GM18517 (cell line): ENCODE measurements around the gene ERFE.
"Not testable (repeated sequence)": the region's sequence is repeated elsewhere in the genome, so short reads cannot be mapped to it uniquely, and the experiment has no call there.

ENCODE experiments used
- ATAC-seq: cut with Tn5 transposase; IDR thresholded peaks from one replicate; pipeline ENCODE4 v1.9.1; 2021; ENCODE audit warnings: mild to moderate bottlenecking, moderate library complexity; ENCODE audit not compliant: unreplicated experiment

The ERFE gene, protein sequence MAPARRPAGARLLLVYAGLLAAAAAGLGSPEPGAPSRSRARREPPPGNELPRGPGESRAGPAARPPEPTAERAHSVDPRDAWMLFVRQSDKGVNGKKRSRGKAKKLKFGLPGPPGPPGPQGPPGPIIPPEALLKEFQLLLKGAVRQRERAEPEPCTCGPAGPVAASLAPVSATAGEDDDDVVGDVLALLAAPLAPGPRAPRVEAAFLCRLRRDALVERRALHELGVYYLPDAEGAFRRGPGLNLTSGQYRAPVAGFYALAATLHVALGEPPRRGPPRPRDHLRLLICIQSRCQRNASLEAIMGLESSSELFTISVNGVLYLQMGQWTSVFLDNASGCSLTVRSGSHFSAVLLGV

DNA sequence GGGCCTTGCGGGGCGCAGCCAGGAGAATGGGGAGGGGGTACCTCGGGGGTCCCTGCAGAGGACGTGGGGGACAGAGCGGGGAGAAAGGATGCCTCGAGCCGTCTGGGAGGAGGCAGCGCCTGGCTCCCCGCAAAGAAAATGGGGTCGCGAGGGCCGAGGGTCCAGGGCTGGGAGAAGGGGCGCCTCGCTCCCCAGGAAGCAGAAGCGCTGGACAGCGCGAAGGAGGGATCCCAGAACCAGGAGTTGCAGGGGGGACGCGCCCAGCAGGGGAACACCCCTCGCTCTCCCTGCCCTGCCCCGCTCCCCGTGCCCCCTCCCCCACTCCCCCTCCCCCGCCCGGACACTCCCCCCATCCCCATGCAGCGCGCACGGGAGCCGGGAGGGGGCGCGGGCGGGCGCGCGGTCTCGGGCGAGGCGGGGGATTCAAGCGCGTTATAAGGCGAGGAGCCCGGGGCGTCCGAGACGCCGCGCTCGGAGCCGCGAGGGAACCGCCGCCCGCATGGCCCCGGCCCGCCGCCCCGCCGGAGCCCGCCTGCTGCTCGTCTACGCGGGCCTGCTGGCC is at the start of gene ERFE:
TSS of gene ERFE (plus strand) at position 462 of the 562 bp plus-strand sequence. CDS start at position 500, 38 bp downstream.
- ATAC-seq = no peak

DNA sequence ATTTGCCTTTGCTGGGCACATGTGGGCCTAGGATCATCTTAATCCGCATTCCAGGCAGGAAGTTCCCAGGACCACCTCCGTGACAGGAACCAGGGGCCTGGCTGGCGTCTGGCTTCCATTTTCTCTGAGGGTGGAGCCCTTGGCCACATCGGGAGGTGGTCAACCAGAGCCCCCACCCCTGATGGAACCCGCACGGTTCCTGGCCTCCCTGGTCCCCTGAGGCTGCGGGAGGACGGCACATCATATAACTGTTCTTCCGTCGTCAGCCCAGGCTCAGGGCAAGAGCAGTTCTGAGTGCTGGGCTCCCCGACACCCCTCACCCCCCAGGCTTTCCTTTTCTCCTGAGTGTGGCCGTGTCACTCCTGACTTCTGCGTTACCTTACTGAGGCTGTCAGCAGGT is 45.2 kb upstream of the ERFE start:
- ATAC-seq = no peak

DNA sequence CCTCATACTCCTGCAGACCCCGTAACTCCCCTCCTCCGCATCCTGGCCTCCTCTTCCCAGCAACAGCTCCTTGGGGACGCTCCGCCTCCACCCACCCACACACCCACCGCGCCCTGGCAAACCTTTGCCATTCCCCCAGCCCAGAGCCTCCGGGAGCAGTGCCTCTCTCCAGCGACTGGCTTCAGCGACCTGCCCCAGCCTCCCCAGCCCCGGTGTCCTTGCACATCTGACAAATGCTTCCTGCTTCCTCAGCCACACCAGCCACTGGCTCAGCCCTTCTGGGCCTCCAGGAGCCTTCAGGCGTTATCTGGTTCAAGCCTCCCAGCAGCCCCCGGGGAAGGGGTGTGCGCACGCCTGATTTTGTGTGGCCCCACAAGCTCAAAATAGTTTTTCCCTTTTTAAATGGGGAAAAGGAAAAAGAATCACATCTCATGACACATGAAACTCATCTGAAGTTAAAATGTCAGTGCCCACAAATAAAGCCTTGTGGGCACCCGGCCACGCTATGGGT is 44.4 kb upstream of the ERFE start:
- no peak for ATAC-seq

DNA sequence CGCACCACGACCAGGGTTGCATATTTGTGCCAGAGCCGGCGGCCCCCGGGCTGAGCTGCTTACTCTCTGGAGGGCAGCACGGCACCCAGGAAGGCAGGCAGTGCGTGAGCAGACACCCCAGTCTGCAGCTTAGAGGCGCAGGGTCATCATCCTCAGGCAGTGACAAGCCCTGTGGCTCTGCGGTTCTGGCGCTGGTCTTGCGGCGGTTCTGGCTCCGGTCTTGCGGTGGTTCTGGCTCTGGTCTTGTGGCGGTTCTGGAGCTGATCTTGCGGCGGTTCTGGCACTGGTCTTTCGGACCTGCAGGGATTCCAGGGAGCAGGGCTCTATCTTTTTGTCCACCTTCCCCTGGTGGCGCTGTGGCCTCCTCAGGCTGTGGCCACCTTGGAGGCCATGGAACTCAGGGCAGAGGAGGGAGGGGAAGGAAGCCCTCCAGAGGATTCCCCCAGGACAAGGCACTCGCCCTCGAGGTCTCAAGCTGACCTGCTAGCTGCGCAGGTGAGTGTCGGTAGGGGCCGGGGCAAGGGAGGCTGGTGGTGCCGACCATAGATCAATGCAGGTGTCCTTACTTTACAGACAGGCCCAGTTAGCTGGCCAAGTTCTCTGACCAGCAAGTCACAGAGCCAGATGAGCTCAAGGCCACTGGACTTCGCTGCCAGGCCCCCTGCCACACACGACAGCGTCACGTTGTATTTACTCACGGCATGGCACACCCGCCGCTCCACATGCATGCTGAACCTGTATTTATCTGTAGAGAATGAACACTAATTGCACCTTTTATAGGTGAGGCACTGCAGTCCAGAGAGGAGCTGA is 43.7 kb upstream of the ERFE start:
- no peak for ATAC-seq

DNA sequence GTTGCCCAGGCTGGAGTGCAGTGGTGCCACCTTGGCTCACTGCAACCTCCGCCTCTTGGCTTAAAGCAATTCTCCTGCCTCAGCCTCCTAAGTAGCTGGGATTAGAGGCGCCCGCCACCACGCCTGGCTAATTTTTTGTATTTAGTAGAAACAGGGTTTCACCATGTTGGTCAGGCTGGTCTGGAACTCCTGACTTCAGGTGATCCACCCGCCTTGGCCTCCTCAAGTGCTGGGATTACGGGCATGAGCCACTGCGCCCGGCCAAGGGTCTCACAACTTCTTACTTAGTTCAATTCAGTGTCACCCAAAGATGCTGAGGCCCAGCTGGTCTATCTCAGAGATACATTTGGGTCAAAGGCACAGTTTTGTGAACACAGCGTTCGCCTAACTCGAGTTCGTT is 43.1 kb upstream of the ERFE start:
- ATAC-seq = not testable (repeated sequence)

DNA sequence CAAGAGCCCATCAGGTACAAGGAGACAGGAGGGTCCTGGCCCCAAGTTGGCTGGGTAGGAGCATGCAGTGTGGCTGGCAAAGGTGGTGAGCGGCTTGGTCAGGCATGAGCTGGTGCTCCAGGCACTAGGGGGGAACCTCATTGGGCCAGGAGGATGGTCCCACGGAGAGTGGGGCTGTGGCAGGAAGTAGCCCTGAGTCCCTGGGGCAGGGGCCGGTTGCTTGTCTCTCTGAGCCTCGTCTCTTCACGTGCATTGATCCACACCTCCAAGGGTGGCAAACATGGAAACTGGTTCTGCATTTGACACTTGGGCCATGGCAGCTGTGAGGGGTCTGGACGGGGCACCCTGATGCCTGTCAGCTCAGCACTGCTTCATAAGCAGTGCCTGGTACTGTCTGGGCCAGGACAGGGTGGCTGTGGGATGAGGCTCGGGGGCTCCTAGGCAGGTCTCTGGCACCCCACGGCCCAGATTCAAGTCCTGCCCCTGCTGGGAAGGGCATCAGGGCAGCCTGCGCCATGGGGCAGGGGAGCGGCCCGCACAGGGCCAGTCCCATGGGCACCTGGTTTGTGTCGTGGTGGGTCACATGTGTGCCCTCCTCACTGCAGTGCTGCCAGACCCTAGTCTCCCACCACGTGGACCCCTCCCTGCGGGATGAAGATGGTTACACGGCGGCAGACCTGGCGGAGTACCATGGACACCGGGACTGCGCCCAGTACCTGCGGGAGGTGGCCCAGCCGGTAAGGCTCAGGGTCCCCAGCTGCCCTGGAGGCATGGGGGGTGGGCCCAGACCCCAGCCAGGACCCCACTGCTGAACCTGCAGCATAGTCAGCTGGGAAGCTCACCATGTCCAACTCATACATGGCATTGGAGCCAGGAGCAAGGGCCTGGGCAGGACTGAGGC is 42.2 kb upstream of the ERFE start:
- no peak for ATAC-seq

DNA sequence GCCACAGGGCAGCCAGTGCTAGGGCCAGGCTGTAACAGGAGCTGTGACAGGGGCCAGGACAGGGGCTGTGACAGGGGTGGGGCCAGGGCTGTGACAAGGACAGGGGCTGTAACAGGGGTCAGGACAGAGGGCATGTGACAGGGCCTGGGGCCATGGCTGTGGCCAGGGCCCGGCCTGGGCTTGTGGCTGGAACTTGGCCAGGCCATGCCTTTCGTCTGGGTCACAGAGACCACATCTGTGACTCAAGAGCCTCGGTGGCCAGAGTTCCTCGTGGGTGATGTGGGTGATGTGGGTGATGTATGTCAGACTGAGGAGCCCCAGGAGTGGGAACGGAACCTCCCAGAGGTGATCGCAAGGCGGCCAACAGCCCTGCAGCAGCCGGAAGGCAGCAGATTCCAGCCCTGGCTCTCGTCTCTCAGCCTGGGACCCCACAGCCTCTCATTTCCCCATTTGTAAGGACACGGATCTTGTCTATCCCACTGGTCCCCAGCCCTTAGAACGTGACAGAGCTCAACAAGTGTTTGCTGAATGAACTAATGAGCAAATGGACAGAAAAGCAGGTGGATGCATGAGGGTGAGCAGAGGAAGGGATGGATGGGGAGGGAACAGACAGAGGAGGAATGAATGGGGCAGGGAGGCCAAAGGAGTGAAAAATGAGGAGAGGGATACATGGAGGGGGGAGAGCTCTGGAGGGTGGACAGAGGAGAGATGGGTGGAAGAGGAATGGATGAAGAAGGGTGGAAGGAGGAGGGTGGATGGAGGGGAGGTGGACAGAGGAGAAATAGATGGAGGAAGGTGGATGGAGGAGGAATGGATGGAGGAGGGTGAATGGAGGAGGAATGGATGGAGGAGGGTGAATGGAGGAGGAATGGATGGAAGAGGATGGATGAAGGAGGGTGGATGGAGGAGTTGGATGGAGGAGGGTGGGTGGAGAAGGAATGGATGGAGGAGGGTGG is 41.3 kb upstream of the ERFE start:
- ATAC-seq = no peak

DNA sequence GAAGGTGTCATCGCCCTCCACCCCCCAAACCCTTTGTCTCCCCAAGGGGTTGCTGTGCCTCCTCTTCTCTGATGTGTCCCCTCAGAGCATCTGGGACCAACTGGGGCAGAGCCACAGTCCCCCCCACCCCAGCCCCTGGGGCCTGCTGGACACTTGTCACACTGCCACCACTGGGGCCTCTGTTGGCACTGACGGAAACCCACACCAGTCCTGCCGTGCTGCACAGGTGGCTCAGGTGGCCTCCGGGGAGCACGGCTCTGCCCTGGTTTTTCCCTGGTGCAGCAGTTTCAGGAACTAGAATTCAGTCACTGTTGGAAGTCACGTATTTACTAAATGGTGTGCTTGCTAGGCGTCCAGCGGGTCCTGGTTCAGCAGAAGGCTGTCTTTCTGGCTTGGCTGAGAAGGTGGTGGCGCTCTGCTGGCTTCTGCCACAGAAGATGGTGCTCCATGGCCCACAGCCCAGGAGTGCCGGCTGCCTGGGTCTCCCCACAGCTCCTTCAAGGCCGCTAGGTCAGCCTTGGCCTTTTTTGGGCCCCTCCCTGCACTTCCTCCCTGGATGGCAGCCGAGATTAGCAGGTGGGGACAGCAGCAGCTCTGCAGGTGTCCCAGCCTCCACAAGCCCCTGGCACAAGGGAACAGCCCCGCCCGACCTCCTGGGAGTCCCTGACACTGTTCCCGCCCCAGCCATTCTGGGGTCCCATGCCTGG is 38.9 kb upstream of the ERFE start:
- no peak for ATAC-seq

DNA sequence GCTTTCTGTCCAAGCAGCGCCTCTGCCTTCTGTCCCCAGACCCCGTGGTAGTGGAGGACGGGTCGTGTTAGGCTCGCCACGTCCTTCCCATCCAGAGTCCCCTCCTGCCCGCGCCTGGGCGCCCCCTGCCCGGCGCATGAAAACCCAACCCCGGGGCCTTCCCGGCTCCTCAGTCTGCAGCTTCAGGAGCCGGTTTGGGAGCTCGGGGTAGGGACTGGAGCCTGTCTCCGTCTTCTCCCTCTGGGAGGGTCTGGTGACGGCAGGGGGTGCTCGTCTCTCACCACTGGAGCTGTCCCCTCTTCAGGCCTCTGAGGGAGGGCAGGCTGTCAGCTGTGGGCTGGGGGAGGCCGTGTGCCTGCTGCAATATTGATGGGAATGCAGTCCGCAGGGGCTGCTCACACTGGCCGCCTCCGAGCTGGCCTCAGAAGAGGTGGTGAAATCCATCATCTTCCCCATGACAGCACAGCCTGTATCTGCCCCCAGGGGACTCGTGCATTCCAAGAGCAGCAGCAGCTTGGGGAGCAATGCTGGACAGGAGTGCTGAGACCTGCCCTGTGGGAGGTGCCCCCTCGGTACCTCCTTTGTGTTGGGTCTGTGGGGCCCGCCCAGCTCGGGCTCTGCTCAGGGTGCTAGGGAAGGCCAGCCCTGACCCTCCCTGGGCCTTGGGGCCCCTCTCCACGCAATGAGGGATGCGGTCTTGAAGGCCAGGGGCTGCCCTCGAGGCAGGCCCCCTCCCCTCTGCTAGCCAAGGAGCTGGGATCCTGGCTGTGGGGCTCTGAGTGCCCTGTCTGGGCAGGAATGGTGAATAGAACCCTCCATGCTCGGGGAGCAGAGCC is 38.1 kb upstream of the ERFE start:
- no peak for ATAC-seq

DNA sequence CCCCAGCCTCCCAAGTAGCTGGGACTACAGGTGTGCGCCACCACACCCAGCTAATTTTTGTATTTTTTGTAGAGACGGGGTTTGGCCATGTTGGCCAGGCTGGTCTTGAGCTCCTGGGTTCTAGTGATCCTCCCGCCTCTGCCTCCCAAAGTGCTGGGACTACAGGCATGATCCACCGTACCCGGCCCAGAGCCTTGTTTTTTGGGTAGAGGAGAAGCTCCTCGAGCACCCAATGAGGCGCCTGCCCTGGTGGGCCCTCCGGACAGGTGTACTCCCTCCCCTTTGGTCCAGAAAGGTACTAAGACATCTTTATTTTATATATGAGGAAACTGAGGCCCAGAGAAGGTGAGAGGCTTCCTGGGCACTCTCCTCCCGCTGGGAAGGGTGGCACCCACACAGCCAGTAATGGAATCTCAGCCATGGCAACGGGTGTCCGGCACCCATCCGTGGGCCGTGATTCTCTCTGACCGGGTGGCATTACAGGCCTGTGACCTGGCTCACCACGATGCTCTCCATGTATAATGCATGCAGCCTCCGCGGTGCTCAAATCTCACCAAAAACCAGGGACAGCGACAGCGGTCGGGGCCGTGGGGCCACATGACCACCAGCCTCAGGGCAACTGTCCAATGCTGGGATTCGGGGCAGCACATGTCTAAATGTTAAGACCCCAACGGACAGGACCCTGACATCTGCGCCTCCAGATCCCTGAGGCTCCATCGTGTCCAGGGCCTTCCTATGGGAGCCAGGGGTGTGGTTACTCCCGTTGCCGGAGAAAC is 37.1 kb upstream of the ERFE start:
- no peak for ATAC-seq

DNA sequence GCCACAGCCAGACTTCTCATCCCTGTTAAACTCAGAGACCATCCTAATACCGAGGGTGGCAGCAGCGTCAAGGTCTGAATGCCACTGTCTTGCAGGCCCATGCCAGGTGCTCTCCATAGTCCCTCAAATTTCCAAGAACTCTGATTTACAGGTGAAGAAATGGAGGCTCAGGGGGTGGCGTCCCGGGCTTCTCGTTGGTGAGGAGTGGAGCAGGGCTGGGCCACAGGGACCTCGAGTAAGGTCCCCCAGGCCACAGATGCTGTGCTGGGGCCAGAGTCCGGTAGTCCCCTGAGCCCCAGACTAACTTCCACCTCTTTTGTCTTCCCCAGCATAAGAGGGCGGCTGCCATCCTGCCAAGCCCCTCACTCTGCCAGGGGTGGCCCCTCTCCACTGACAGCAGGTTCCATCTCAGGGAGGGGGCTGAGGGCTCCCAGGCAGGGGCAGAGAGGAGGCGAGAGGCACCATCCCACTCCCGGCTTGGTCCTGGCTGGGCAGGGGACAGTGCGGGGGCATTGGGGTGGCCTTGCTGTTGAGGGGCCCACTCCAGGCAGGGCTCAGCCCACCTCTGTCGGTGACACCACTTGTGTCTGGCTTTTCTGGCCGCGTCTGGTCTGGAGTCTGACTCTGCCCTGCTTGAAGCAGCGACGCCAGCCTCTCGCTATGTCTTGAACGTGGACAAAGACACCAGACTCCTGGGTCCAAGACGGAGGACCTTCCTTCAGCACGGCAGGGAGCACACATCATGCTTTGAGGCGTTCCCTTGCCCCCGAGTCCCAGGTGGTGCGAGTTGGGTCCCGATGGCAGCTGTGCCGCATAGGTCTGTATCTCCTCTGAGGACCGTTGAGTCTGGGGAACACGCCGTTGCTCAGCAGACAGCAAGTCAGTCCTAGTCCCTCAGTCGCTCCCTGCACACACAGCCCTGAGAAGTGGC is 36.2 kb upstream of the ERFE start:
- ATAC-seq = no peak

DNA sequence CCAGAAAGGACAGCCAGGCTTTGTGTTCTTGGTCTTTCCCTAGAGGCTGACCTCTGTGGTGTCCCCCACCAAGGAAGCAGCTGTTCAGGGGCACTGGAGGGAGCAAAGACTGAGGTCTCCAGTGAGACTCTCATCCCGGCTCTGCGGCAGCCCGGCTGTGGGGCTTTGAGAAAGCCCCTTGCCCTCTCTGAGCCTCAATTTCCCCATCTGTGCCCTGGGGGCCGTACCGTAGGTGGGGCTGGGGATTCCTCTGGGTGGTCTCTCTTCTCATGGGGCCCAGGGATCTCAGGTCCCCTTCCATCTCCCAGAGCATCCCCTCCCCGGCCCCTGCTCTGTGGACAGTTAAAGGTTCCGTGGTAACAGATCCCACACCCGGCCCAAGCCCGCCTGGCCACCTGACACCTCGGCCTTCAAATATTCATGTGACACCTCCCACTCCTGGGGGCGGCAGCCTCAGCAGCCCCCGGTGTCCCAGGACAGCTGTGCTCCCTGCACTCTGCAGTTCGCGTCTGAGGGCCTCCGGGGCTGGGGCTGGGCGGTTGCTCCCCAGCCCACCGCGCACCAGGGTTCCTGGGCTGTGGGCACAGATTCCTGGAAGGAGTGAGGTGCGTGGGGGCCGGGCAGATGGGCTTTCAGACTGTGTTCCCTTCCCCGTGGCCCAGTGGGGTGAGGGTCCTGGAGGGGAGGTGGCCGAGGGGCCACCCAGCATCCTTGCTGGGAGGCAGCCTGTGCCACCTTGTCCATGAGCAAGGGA is 35.4 kb upstream of the ERFE start:
- ATAC-seq = no peak

DNA sequence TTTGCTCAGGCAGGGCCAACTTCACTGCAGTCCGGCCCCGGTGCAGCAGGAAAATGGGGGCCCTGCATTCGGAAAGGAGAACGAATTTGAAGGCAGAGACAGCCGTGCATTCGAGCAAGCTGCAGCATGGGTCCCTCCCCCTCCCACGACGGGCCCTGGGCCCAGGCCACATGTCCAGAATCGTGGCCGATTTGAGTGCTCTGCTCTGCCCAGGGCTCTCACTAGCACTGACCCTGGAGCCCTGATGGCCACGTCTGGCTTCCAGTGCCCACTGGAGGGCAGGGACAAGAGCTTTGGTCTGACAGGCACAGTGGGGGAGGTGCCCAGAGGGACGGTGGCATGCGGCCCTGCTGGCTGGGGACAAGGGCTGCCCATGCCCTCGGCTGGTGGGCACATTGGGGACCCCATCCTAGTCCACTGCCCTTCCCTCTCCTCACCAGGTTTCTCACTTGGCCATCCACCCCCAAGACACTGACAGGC is 34.7 kb upstream of the ERFE start:
- ATAC-seq = no peak

DNA sequence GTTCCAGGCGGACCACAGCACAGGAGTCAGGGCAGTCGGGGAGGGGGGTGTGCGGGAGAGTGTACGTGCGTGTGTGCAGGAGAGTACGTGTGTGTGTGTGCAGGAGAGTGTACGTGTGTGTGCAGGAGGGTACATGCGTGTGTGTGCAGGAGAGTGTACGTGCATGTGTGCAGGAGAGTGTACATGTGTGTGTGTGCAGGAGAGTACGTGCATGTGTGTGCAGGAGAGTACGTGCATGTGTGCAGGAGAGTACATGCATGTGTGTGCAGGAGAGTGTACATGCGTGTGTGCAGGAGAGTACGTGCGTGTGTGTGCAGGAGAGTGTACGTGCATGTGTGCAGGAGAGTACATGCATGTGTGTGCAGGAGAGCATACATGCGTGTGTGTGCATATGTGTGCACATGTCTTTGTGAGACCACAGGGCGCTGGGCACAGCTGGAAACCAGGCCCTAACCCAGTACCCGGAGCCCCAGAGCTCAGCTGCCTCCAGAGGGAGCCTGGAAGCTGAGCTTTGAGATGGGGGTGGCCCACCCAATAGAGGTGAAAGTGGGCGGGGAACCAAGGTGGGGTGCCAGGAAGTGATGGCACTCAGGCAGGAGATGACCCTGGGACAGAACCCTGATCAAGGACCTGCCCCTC is 34.2 kb upstream of the ERFE start:
- no peak for ATAC-seq
